Measurements from ENCODE around the gene TP63. TPM values are rescaled to one million over a fixed set of nuclear protein-coding genes. Genes with fewer than 3 reads are reported as not detected.
"Not testable (repeated sequence)": the region's sequence is repeated elsewhere in the genome, so short reads cannot be mapped to it uniquely, and the experiment has no call there.

The TP63 gene
- total RNA-seq (2014; rRNA removed; shearing (Covaris generic)) = 1.5 and 1.7 TPM in 2 replicates

GRCh38 chr3:189631373-189631408 is at the start of gene TP63:
TSS of gene TP63 (plus strand) at chr3:189631389. CDS start at chr3:189631516, 127 bp downstream.
- no peak for DNase-seq (ENCODE audit: low spot score)

GRCh38 chr3:189582179-189582578 is 49.0 kb upstream of the TP63 start:
- no peak for DNase-seq (ENCODE audit: low spot score)

GRCh38 chr3:189584645-189585044 is 46.5 kb upstream of the TP63 start:
- no peak for DNase-seq (ENCODE audit: low spot score)

DNA sequence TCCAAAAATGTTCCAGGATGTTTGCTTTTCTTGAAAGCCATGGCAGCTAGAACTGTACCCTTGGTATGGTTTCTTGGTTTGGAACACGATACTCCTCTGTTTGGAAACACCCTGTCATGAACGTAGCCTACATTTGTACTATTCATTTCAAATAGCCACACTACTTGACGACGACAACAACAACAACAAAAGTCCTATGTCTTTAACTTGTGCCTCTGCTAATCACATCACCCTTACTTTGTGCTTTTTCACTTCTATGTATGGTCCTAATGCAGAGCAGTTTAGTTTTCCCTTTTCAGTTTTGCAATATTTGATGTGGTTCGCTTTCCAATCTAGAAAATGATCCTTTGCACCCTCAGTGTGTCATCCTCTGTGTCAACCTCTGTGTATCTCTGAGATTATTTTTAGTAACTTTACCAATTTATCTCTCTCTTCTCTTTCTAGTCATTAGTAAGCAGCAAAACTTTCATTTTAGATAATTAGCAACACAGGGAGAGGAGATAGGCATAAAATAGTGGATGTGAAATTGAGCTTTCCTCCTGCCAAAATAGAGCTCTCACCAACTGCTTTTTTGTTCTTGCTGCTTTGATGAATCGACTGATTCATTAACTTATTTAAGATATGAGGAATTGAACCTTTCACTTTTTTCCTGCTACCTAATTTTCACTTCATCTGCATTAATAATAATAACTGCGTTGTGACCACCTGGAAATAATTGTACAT is 44.1 kb upstream of the TP63 start:
- no peak for DNase-seq (ENCODE audit: low spot score)

- no peak for DNase-seq (ENCODE audit: low spot score)
Measured at GRCh38 chr3:189587664-189588040, 43.5 kb upstream of the TP63 start.

DNA sequence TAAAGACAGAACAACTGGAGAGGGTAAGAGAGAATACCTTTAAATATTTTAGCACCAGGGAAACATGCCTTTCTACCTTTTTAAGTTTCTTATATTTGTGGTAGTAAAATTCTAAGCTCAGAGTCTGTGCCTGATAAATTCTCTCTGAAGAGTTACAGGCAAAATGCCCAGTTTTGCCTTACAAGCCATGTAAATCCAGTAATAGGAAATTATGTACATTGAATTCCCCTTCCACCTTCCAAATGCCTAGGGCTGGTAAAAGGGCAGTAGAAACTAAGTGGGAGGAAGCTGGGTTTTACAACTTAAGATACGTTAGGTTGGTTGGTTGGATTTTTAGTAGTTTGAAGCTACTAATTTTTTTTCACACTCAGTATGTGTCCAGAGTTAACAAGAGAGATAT is 43.1 kb upstream of the TP63 start:
- DNase-seq (ENCODE audit: low spot score) = no peak

- no peak for DNase-seq (ENCODE audit: low spot score)
Measured at GRCh38 chr3:189588475-189589178, 42.6 kb upstream of the TP63 start.

GRCh38 chr3:189589179-189589569 is 42.0 kb upstream of the TP63 start:
- DNase-seq (ENCODE audit: low spot score) = no peak

- no peak for DNase-seq (ENCODE audit: low spot score)
Measured at GRCh38 chr3:189590223-189590622, 41.0 kb upstream of the TP63 start.

GRCh38 chr3:189593581-189593980 is 37.6 kb upstream of the TP63 start:
- no peak for DNase-seq (ENCODE audit: low spot score)

GRCh38 chr3:189596078-189596979 is 34.9 kb upstream of the TP63 start:
- DNase-seq (ENCODE audit: low spot score) = not testable (repeated sequence)

GRCh38 chr3:189597918-189598317 is 33.3 kb upstream of the TP63 start:
- DNase-seq (ENCODE audit: low spot score) = no peak

GRCh38 chr3:189598530-189599225 is 32.5 kb upstream of the TP63 start:
- DNase-seq (ENCODE audit: low spot score) = no peak

DNA sequence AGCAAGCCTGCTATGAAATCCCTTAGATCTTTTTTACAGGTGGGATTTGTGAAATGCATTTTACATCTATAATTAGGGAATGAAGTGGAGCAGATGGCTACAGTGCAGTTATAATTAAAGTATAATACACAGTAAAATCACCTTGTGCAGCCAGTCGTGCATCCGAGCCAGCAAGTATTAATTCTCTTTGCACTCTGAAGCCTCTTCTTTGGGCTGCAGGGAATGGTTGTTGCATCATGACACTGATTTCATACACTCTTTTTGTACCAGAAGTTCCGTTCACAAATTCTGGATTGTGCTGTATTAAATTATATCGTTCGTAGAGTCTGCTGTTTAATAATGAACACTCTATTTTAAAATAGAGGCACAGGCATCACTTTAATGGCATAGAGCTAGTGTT is 28.7 kb upstream of the TP63 start:
- no peak for DNase-seq (ENCODE audit: low spot score)

GRCh38 chr3:189605717-189606116 is 25.5 kb upstream of the TP63 start:
- DNase-seq (ENCODE audit: low spot score) = no peak

DNA sequence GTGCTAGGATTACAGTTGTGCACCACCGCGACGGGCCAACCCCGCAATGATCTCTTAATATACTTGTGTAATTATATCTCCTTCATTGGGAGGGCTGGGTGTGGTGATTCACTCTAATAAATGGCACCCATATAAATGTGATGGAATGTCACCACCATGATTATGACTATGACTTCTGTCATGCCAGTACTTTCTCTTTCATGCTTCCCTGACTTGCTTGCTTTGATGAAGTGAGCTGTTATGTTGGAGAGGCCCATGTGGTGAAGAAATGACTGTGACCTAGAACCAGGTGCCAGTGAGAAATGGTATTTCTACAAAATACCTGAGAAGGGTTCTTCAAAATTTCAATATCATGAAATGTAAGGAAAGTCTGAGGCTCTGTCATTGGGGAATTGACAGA is 24.4 kb upstream of the TP63 start:
- DNase-seq (ENCODE audit: low spot score) = no peak

- DNase-seq (ENCODE audit: low spot score) = not testable (repeated sequence)
Measured at GRCh38 chr3:189612641-189613040, 18.5 kb upstream of the TP63 start.

DNA sequence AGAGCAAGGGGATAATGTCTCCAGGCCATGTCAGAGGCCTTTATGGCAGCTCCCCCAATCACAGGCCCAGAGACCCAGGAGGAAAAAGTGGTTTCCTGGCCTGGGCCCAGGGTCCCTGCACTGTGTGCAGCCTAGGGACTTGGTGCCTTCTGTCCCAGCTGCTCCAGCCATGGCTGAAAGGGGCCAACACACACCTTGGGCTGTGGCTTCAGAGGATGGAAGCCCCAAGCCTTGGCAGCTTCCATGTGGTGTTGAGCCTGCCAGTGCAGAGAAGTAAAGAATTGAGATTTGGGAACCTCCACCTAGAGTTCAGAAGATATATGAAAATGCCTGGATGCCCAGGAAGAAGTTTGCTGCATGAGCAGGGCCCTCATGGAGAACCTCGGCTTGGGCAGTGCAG is 18.1 kb upstream of the TP63 start:
- DNase-seq (ENCODE audit: low spot score) = no peak

GRCh38 chr3:189621948-189622603 is 9.1 kb upstream of the TP63 start:
- DNase-seq (ENCODE audit: low spot score) = no peak

- no peak for DNase-seq (ENCODE audit: low spot score)
Measured at GRCh38 chr3:189622629-189623028, 8.6 kb upstream of the TP63 start.

DNA sequence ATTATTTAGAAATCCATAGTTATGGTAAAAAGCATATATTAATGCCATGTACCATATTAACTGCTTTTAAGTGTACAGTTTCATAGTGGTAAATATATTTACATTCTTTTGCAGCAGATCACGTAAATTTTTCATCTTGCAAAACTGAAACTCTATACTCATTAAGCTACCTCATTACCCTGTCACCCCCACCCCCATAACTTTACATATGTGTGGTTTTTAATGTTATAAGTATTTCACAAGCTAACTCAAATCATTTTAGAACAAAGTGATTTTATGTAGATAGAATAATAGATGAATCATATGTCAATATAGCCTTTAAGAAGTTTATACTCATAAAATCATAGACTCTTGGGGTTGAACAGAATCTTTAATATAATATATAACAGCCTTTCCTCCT is 7.1 kb upstream of the TP63 start:
- no peak for DNase-seq (ENCODE audit: low spot score)

GRCh38 chr3:189625071-189625470 is 6.1 kb upstream of the TP63 start:
- no peak for DNase-seq (ENCODE audit: low spot score)

Data from H4 (cell line).